HG02870 (cell line): Measurements from ENCODE around the gene CCER1.
A peak's percentile ranks its signal among the peaks of the same experiment; 100 is the strongest.

Source experiments
- ATAC-seq: cut with Tn5 transposase; IDR thresholded peaks from one replicate; pipeline ENCODE4 v1.9.1; 2021; ENCODE audit warnings: mild to moderate bottlenecking, moderate library complexity; ENCODE audit not compliant: unreplicated experiment

The CCER1 gene

GRCh38 chr12:90969346-90969745 is 14.4 kb upstream of the CCER1 start:
- ATAC-seq: no peak

GRCh38 chr12:90965204-90965603 is 10.2 kb upstream of the CCER1 start:
- peak; percentile 63 for ATAC-seq

- ATAC-seq: no peak
Measured at GRCh38 chr12:90964616-90965015, 9.6 kb upstream of the CCER1 start.

- no peak for ATAC-seq
Measured at GRCh38 chr12:90963946-90964345, 9.0 kb upstream of the CCER1 start.

- ATAC-seq: no peak
Measured at GRCh38 chr12:90961154-90961553, 6.2 kb upstream of the CCER1 start.

- peak; percentile 79 for ATAC-seq
Measured at GRCh38 chr12:90959538-90960139, 4.7 kb upstream of the CCER1 start.

- ATAC-seq: no peak
Measured at GRCh38 chr12:90959032-90959431, 4.1 kb upstream of the CCER1 start.

- ATAC-seq: no peak
Measured at GRCh38 chr12:90958347-90958746, 3.4 kb upstream of the CCER1 start.

GRCh38 chr12:90954428-90954827 is 548 bp downstream of the CCER1 start:
- ATAC-seq: no peak

GRCh38 chr12:90953956-90954421 is 987 bp downstream of the CCER1 start:
- ATAC-seq: no peak

GRCh38 chr12:90951432-90952105 is 3.4 kb downstream of the CCER1 start:
- no peak for ATAC-seq

- ATAC-seq: no peak
Measured at GRCh38 chr12:90947869-90948268, 7.1 kb downstream of the CCER1 start.

GRCh38 chr12:90945070-90945649 is 9.8 kb downstream of the CCER1 start:
- peak; percentile 79 for ATAC-seq

GRCh38 chr12:90943255-90943654 is 11.7 kb downstream of the CCER1 start:
- no peak for ATAC-seq

- ATAC-seq: peak; percentile 77
Measured at GRCh38 chr12:90940872-90941499, 14.0 kb downstream of the CCER1 start.

GRCh38 chr12:90939382-90939781 is 15.6 kb downstream of the CCER1 start:
- no peak for ATAC-seq

- ATAC-seq: no peak
Measured at GRCh38 chr12:90938451-90938850, 16.5 kb downstream of the CCER1 start.

- no peak for ATAC-seq
Measured at GRCh38 chr12:90937651-90938050, 17.3 kb downstream of the CCER1 start.

GRCh38 chr12:90936230-90937005 is 18.6 kb downstream of the CCER1 start:
- no peak for ATAC-seq

- ATAC-seq: no peak
Measured at GRCh38 chr12:90925562-90925961, 29.4 kb downstream of the CCER1 start.

- ATAC-seq: no peak
Measured at GRCh38 chr12:90924406-90924805, 30.6 kb downstream of the CCER1 start.
